Activated naive CD4-positive, alpha-beta T cell treated with anti-CD3 and anti-CD28 coated beads for 36 hours (primary cell): ENCODE data around the gene TOPBP1. TPM values are rescaled to one million over a fixed set of nuclear protein-coding genes. Genes with fewer than 3 reads are reported as not detected.
"Not testable (repeated sequence)": the region's sequence is repeated elsewhere in the genome, so short reads cannot be mapped to it uniquely, and the experiment has no call there.

Source experiments
- CTCF ChIA-PET: fragments of 350-600 bp; sonication (Branson Sonifier 250); formaldehyde crosslinking; loops from one replicate; lab custom pipeline; 2021; ENCODE audit warnings: antibody characterized with exemption; lab: Charles Lee
- DNase-seq: peaks from one replicate; pipeline ENCODE4 v3.0.0-alpha.2; 2020
- H3K27ac Mint-ChIP-seq: one replicate; pipeline ENCODE4 v1.8.0; 2021; ENCODE audit warnings: mild to moderate bottlenecking, mixed read lengths
- H3K27me3 Mint-ChIP-seq: one replicate; pipeline ENCODE4 v1.8.0; 2021; ENCODE audit warnings: low read depth, mixed read lengths
- H3K36me3 Mint-ChIP-seq: one replicate; pipeline ENCODE4 v1.8.0; 2021; ENCODE audit warnings: low read depth, mixed read lengths
- H3K4me1 Mint-ChIP-seq: one replicate; pipeline ENCODE4 v1.8.0; 2021; ENCODE audit warnings: low read depth, mixed read lengths
- H3K4me3 Mint-ChIP-seq: one replicate; pipeline ENCODE4 v1.8.0; 2021; ENCODE audit warnings: mild to moderate bottlenecking, moderate library complexity, mixed read lengths
- H3K9me3 Mint-ChIP-seq: one replicate; pipeline ENCODE4 v1.8.0; 2021; ENCODE audit warnings: mixed read lengths
- intact Hi-C: fragments of 100-400 bp; cut with micrococcal nuclease; formaldehyde crosslinking; loops from one replicate; pipeline ENCODE4 v1.15.1; 2023
- total RNA-seq, 2 experiments: library from RNA; stranded (reverse); gene quantifications; one replicate each; pipeline ENCODE4 v1.2.3, GENCODE V29; 2021

Gene TOPBP1
- total RNA-seq, 2 experiments from 2014 or later = 65.4 to 65.8 TPM

- DNase-seq = no peak
- intact Hi-C loops = no loop called here
- Mint-ChIP-seq H3K27me3 (no peaks in the 10 kb centered on the region), H3K27ac (no peak overlapping the region), H3K36me3 (no peaks in the 10 kb centered on the region), H3K4me1 (no peaks in the 10 kb centered on the region), H3K4me3 (no peak overlapping the region), H3K9me3 (peaks cover 2% of the 10 kb centered on the region)
- CTCF ChIA-PET = no interaction called here
Measured at GRCh38 chr3:133561679-133562078, 100.1 kb downstream of the TOPBP1 start.

- H3K27me3 Mint-ChIP-seq, CTCF ChIA-PET, H3K4me1 Mint-ChIP-seq, H3K27ac Mint-ChIP-seq, DNase-seq, H3K9me3 Mint-ChIP-seq, intact Hi-C loops, H3K4me3 Mint-ChIP-seq, H3K36me3 Mint-ChIP-seq: not testable (repeated sequence)
Measured at GRCh38 chr3:133551589-133551988, 110.2 kb downstream of the TOPBP1 start.

Other genes starting within 250 kb of the TOPBP1 start
- gene CDV3, start 88.3 kb downstream of the TOPBP1 start, total RNA-seq = 100 to 1,000 TPM; 170 to 181 TPM
- gene TF, start 84.5 kb upstream of the TOPBP1 start, total RNA-seq = under 1 TPM; 0.07 to 0.52 TPM
- 10 to 100 TPM; 55.0 to 56.8 TPM for gene SRPRB, start 143.9 kb upstream of the TOPBP1 start, total RNA-seq
- gene RAB6B, start 233.9 kb upstream of the TOPBP1 start, total RNA-seq = not detected